AG04449 (cell line): Measurements from ENCODE around the gene PTPRE.
"Not testable (repeated sequence)": the region's sequence is repeated elsewhere in the genome, so short reads cannot be mapped to it uniquely, and the experiment has no call there.

Source experiments
- CTCF ChIA-PET: fragments of 350-600 bp; formaldehyde crosslinking; extraction: SDS; loops from one replicate; lab custom pipeline; 2021; ENCODE audit warnings: antibody characterized with exemption; lab: Yijun Ruan, JAX
- POLR2A ChIA-PET: fragments of 400-600, 350-600 bp; formaldehyde crosslinking; extraction: SDS; loops from one replicate; lab custom pipeline; 2020; ENCODE audit warnings: antibody characterized with exemption, inconsistent platforms; lab: Yijun Ruan, JAX
- DNase-seq: peaks from one replicate; pipeline ENCODE4 v3.0.0-alpha.2; 2010; ENCODE audit warnings: low read depth, low spot score
- H3K4me3 ChIP-seq: 2 replicates; pipeline ENCODE4 v1.5.1; 2011; ENCODE audit warnings: low read depth, mild to moderate bottlenecking, control low read depth, low read length
- TF ChIP-seq, protein P1 (sequence below): IDR thresholded peaks from one replicate; pipeline ENCODE4 v1.5.1; 2011; ENCODE audit warnings: mild to moderate bottlenecking, moderate library complexity, low read length, control low read depth, inconsistent platforms; ENCODE audit not compliant: insufficient read depth; ENCODE audit errors: missing control alignments

Gene PTPRE

GRCh38 chr10:127984945-127985344, 78.0 kb downstream of the PTPRE start:
- POLR2A ChIA-PET, result no interaction called here
- TF ChIP-seq, protein P1, sequence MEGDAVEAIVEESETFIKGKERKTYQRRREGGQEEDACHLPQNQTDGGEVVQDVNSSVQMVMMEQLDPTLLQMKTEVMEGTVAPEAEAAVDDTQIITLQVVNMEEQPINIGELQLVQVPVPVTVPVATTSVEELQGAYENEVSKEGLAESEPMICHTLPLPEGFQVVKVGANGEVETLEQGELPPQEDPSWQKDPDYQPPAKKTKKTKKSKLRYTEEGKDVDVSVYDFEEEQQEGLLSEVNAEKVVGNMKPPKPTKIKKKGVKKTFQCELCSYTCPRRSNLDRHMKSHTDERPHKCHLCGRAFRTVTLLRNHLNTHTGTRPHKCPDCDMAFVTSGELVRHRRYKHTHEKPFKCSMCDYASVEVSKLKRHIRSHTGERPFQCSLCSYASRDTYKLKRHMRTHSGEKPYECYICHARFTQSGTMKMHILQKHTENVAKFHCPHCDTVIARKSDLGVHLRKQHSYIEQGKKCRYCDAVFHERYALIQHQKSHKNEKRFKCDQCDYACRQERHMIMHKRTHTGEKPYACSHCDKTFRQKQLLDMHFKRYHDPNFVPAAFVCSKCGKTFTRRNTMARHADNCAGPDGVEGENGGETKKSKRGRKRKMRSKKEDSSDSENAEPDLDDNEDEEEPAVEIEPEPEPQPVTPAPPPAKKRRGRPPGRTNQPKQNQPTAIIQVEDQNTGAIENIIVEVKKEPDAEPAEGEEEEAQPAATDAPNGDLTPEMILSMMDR, result no peak
- no peak for DNase-seq
- CTCF ChIA-PET, result no interaction called here
- H3K4me3 ChIP-seq, result no peak overlapping the region

DNA sequence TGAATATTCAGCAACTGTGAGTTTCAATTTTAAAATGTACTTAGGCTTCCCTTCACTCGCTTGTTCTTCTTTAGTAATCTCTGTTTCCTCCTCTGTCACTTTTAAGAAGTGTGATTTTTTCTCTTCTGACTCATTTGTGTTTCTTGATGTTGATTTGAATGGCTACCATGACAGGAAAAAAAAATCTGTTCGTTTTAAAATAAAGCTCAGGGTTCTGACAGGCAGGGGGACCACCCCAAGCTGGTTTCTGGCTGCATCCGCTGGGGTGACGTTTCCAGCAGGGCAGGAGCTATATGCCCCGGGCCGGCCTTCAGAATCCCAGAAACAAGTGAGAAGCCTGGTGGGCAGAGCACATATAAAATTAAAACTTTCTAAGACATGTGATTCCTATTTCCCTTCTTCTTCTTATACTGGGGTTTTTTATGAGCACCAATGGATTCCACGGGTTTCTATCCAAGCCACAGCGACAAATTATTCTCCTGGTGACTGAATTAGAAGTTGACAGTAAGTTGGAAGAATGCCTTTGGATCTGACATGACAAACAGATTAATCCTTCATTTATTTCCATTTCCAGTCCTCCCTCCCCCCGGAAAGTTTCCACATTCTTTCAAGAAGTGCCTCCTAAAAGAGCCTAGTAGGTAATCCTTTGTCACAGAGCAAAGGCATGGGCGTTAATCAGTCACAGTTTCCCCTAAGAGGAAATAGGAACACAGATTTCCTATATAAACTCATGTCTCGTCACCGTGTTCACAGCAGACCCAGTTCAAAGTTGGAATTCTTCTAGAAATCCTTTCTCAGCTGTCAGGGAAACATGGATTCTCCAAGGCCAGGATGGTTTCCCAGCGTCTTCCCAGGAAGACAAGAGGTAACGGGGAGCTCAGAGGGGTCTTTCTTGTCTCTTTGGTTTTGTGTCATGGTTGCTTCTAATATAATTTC, 79.9 kb downstream of the PTPRE start:
- DNase-seq, result no peak
- H3K4me3 ChIP-seq, result no peak overlapping the region
- TF ChIP-seq, protein P1, result no peak
- ChIA-PET CTCF (interaction anchor here (0.7 kb wide), 1 partner anchor 24 kb away, joined by 3 read pairs; no protein-coding TSS in a partner anchor), POLR2A (no interaction called here)

GRCh38 chr10:127987467-127988380, 80.8 kb downstream of the PTPRE start:
- H3K4me3 ChIP-seq, result no peak overlapping the region
- ChIA-PET POLR2A (no interaction called here), CTCF (no interaction called here)
- DNase-seq, result no peak
- TF ChIP-seq, protein P1, result no peak

- CTCF ChIA-PET, result no interaction called here
- no peak for DNase-seq
- TF ChIP-seq, protein P1, result no peak
- H3K4me3 ChIP-seq, result no peak overlapping the region
- POLR2A ChIA-PET, result no interaction called here
Measured at GRCh38 chr10:127989481-127990012, 82.6 kb downstream of the PTPRE start.

- POLR2A ChIA-PET, CTCF ChIA-PET, DNase-seq, H3K4me3 ChIP-seq: not testable (repeated sequence)
Measured at GRCh38 chr10:127990132-127990788, 83.4 kb downstream of the PTPRE start.

GRCh38 chr10:127990846-127991542, 84.1 kb downstream of the PTPRE start:
- TF ChIP-seq, protein P1, result no peak
- POLR2A ChIA-PET, result no interaction called here
- CTCF ChIA-PET, result interaction anchor here (2.6 kb wide), 1 partner anchor 20 kb away, joined by 13 read pairs; no protein-coding TSS in a partner anchor
- peak; percentile 17 for DNase-seq
- no peak overlapping the region for H3K4me3 ChIP-seq
